ENCODE results near the gene EXOC3L2. TPM values are rescaled to one million over a fixed set of nuclear protein-coding genes. Genes with fewer than 3 reads are reported as not detected.

EXOC3L2 gene
- total and polyA plus RNA-seq, 7 donors = 0.14 to 1.7 (median 0.51) TPM; not detected in 3

DNA sequence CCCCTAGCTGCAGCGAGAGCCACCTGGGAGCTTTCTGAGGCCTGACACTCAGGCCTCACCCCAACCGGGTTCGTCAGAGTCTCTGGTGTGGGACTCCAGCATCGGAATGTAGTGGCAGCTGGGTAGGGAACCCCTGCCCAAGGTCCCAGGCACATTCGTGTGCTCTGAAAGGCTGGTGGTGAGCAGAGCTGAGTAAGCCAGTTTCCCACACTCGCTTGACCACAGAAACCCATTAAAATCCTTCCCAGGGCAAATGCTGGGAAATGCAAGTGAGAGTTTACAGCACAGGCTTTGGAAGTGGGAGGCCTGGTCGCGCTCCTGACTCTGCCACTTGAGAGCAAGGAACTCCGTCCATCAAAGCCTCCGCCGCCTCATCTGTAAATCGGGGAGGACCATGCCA lies 71.4 kb downstream of the EXOC3L2 start:
- no peak overlapping the region for H3K27ac ChIP-seq
- TF ChIP-seq EP300 (IDR thresholded peaks at IDR 0.05) = no peak
- no peak for TF ChIP-seq POLR2A (IDR thresholded peaks at IDR 0.05)
- TF ChIP-seq, protein P1, sequence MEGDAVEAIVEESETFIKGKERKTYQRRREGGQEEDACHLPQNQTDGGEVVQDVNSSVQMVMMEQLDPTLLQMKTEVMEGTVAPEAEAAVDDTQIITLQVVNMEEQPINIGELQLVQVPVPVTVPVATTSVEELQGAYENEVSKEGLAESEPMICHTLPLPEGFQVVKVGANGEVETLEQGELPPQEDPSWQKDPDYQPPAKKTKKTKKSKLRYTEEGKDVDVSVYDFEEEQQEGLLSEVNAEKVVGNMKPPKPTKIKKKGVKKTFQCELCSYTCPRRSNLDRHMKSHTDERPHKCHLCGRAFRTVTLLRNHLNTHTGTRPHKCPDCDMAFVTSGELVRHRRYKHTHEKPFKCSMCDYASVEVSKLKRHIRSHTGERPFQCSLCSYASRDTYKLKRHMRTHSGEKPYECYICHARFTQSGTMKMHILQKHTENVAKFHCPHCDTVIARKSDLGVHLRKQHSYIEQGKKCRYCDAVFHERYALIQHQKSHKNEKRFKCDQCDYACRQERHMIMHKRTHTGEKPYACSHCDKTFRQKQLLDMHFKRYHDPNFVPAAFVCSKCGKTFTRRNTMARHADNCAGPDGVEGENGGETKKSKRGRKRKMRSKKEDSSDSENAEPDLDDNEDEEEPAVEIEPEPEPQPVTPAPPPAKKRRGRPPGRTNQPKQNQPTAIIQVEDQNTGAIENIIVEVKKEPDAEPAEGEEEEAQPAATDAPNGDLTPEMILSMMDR (IDR thresholded peaks at IDR 0.05) = no peak
- TF ChIP-seq POLR2AphosphoS5 (IDR thresholded peaks at IDR 0.05) = no peak
- no peaks in the 10 kb centered on the region for H3K9me3 ChIP-seq
- H3K4me3 ChIP-seq = no peak overlapping the region
- no peaks in the 10 kb centered on the region for H3K36me3 ChIP-seq
- intact Hi-C loops (cut with DNase I) = no loop called here
- H3K4me1 ChIP-seq = peaks cover 0 to 12% (median 9%) of the 10 kb centered on the region in 4 donors
- 75 to 91% methylated on average over 12 of the region's 12 CpGs for WGBS, 2 donors
- no peak for DNase-seq
- H3K27me3 ChIP-seq = no peaks in the 10 kb centered on the region

DNA sequence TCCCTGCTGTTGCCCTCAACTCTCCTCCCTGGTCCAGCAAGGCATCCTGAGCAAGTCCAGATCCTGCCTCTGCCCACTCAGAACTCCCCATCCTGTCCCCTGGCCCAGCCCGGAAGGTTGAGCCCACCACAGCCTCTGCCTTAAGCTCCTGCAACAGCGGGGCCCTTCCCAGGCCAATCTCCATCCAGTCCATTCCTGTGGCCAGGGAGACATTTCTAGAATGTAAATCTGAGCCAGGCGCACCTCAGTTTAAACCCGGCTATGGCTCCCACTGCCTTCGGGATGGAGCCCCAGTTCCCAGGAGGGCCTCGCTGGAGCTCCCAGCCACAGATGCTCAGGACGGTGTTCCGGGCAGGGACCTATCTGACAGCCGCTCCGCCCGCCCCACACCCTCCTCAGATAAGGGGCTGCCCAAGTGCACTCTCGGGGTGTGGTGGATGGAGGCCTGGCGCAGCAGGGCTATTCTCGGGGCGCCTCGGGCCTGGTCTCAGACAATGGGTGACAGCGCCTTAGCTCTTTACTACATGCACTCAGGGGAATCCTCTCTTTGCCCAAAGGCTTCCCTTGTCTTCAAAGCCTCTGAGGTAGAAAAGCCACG lies 72.5 kb downstream of the EXOC3L2 start:
- no peaks in the 10 kb centered on the region for H3K9me3 ChIP-seq
- TF ChIP-seq POLR2A (IDR thresholded peaks at IDR 0.05) (no peak), EP300 (IDR thresholded peaks at IDR 0.05) (no peak), POLR2AphosphoS5 (IDR thresholded peaks at IDR 0.05) (no peak)
- TF ChIP-seq, protein P1 (IDR thresholded peaks at IDR 0.05) = no peak
- DNase-seq = no peak
- H3K27me3 ChIP-seq = no peaks in the 10 kb centered on the region
- H3K27ac ChIP-seq = no peak overlapping the region
- intact Hi-C loops (cut with DNase I) = no loop called here
- peaks cover 0 to 10% (median 8%) of the 10 kb centered on the region in 4 donors for H3K4me1 ChIP-seq
- no peaks in the 10 kb centered on the region for H3K36me3 ChIP-seq
- H3K4me3 ChIP-seq = no peak overlapping the region
- WGBS, 2 donors = 72 to 87% methylated on average over 17 of the region's 18 CpGs

DNA sequence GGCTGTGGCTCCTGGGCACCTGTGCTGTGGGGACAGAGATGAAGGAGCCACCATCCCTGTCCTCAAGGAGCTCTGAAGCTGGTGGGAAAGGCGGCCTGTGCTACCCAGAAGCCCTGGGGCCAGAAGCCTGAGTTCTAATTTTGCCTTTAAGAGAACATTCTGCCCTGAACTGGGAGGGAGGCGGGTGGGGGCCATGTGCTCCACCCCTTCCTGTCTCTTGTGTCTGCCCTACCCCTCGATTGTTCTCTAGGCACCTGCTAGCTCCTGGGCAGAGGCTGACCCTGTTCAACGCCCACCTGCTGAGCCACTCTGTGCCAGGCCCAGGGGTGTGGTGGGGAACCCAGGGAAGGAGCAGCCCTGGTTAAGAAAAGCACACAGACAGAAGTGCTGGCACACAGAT lies 73.0 kb downstream of the EXOC3L2 start:
- no peak for DNase-seq
- no peaks in the 10 kb centered on the region for H3K27me3 ChIP-seq
- H3K36me3 ChIP-seq = no peaks in the 10 kb centered on the region
- no peaks in the 10 kb centered on the region for H3K9me3 ChIP-seq
- 34 to 48% methylated on average over 4 of the region's 4 CpGs for WGBS, 2 donors
- intact Hi-C loops (cut with DNase I) = no loop called here
- H3K4me3 ChIP-seq = no peak overlapping the region
- peaks cover 0 to 5% (median 3%) of the 10 kb centered on the region in 4 donors for H3K4me1 ChIP-seq
- TF ChIP-seq EP300 (IDR thresholded peaks at IDR 0.05) = no peak
- TF ChIP-seq POLR2AphosphoS5 (IDR thresholded peaks at IDR 0.05) = no peak
- TF ChIP-seq, protein P1 (IDR thresholded peaks at IDR 0.05) = no peak
- TF ChIP-seq POLR2A (IDR thresholded peaks at IDR 0.05) = no peak
- no peak overlapping the region for H3K27ac ChIP-seq

- WGBS, 2 donors = 38 to 43% methylated on average over 7 of the region's 7 CpGs
- no peaks in the 10 kb centered on the region for H3K36me3 ChIP-seq
- H3K9me3 ChIP-seq = no peaks in the 10 kb centered on the region
- no peak for DNase-seq
- no peak for TF ChIP-seq POLR2A (IDR thresholded peaks at IDR 0.05)
- peak in 1 of 4 donors; percentile 6 for TF ChIP-seq POLR2AphosphoS5 (IDR thresholded peaks at IDR 0.05)
- no peak for TF ChIP-seq EP300 (IDR thresholded peaks at IDR 0.05)
- TF ChIP-seq, protein P1 (IDR thresholded peaks at IDR 0.05) = no peak
- H3K27ac ChIP-seq = peak overlapping the region in 1 of 4 donors; percentile 0
- no peak overlapping the region for H3K4me3 ChIP-seq
- H3K27me3 ChIP-seq = no peaks in the 10 kb centered on the region
- H3K4me1 ChIP-seq = no peaks in the 10 kb centered on the region
- intact Hi-C loops (cut with DNase I) = no loop called here
Measured at GRCh38 chr19:45171211-45171623, 74.0 kb downstream of the EXOC3L2 start.
